HL-60 (cell line): ENCODE results near the gene CNTNAP2.

Experiments used
- DNase-seq, 2 experiments: peaks; one replicate each; pipeline ENCODE4 v3.0.0-alpha.2; 2010 to 2020; ENCODE audit warnings: low read depth in 1 of 2, low spot score in 1 of 2
- H3K27ac ChIP-seq: fragments of 250-450 bp; sonication (Bioruptor Pico); replicated peaks from 2 replicates; pipeline ENCODE4 v1.5.1; 2020; ENCODE audit warnings: mild to moderate bottlenecking, moderate library complexity
- H3K27me3 ChIP-seq: fragments of 250-450 bp; sonication (Bioruptor Pico); 2 replicates; pipeline ENCODE4 v1.5.1; 2021; ENCODE audit warnings: mild to moderate bottlenecking, moderate library complexity; ENCODE audit not compliant: insufficient read depth, poor library complexity, severe bottlenecking
- H3K4me3 ChIP-seq: replicated peaks from 2 replicates; pipeline ENCODE4 v1.5.1; 2011; ENCODE audit warnings: mild to moderate bottlenecking, control low read depth, low read length; ENCODE audit not compliant: insufficient read depth
- GABPA ChIP-seq: IDR thresholded peaks from 2 replicates; pipeline ENCODE4 v1.6.1; 2012; ENCODE audit warnings: low read depth
- POLR2AphosphoS5 ChIP-seq: IDR thresholded peaks from 2 replicates; pipeline ENCODE4 v1.6.1; 2012; ENCODE audit warnings: low read depth
- REST ChIP-seq: IDR thresholded peaks from 2 replicates; pipeline ENCODE4 v1.6.1; 2012; ENCODE audit warnings: low read depth; ENCODE audit not compliant: insufficient replicate concordance
- SPI1 ChIP-seq: IDR thresholded peaks from 2 replicates; pipeline ENCODE4 v1.6.1; 2012; ENCODE audit warnings: low read depth, mild to moderate bottlenecking, borderline replicate concordance
- TF ChIP-seq, protein P1 (sequence below): IDR thresholded peaks from one replicate; pipeline ENCODE4 v1.5.1; 2011; ENCODE audit warnings: low read length, control low read depth, inconsistent platforms; ENCODE audit not compliant: insufficient read depth

Gene CNTNAP2

GRCh38 chr7:146499970-146500369 is 383.4 kb downstream of the CNTNAP2 start:
- no peak overlapping the region for H3K27ac ChIP-seq
- no peaks in the 10 kb centered on the region for H3K27me3 ChIP-seq
- no peak overlapping the region for H3K4me3 ChIP-seq
- no peak for DNase-seq
- no peak for TF ChIP-seq SPI1
- no peak for TF ChIP-seq REST
- TF ChIP-seq POLR2AphosphoS5: no peak
- TF ChIP-seq GABPA: no peak
- TF ChIP-seq, protein P1, sequence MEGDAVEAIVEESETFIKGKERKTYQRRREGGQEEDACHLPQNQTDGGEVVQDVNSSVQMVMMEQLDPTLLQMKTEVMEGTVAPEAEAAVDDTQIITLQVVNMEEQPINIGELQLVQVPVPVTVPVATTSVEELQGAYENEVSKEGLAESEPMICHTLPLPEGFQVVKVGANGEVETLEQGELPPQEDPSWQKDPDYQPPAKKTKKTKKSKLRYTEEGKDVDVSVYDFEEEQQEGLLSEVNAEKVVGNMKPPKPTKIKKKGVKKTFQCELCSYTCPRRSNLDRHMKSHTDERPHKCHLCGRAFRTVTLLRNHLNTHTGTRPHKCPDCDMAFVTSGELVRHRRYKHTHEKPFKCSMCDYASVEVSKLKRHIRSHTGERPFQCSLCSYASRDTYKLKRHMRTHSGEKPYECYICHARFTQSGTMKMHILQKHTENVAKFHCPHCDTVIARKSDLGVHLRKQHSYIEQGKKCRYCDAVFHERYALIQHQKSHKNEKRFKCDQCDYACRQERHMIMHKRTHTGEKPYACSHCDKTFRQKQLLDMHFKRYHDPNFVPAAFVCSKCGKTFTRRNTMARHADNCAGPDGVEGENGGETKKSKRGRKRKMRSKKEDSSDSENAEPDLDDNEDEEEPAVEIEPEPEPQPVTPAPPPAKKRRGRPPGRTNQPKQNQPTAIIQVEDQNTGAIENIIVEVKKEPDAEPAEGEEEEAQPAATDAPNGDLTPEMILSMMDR: no peak

GRCh38 chr7:146503844-146504243 is 387.2 kb downstream of the CNTNAP2 start:
- no peak for DNase-seq
- H3K27me3 ChIP-seq: no peaks in the 10 kb centered on the region

DNA sequence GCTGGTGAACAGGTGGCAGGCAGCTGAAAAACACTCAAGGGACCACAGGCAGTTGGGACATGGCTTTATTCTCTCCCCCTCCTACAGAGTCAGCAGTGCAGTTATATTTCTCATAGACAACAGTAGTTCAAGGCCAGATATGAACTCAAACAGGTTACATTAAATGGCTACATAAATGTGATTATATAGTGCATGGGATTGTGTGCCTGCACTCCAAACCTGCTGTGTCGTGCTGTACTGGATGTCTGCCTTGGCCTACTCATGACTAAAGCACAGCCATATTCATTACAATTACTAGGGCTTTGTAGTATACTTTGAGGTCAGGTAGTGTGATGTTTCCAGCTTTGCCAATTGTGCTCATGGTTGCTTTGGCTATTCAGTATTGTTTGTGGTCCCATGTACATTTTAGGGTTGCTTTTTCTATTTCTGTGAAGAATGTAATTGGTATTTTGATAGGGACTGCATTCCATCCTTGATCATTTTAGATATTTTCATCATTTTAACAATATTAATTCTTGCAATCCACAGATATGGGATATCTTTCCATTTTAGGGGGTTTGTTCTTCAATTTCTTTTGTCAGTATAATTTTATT is 393.6 kb downstream of the CNTNAP2 start:
- no peak for TF ChIP-seq POLR2AphosphoS5
- TF ChIP-seq SPI1: no peak
- Histone ChIP-seq H3K27ac (no peak overlapping the region), H3K27me3 (no peaks in the 10 kb centered on the region), H3K4me3 (no peak overlapping the region)
- DNase-seq: peak in 1 of 2 experiments; percentile 3

More at GRCh38 chr7:146503844-146504243, 387.2 kb downstream of the CNTNAP2 start:
- Histone ChIP-seq H3K4me3 (no peak overlapping the region), H3K27ac (no peak overlapping the region)
- TF ChIP-seq, protein P1: no peak
- TF ChIP-seq SPI1 (no peak), POLR2AphosphoS5 (no peak), GABPA (no peak), REST (no peak)

- no peaks in the 10 kb centered on the region for H3K27me3 ChIP-seq
- H3K4me3 ChIP-seq: no peak overlapping the region
- no peak overlapping the region for H3K27ac ChIP-seq
- TF ChIP-seq GABPA (no peak), POLR2AphosphoS5 (no peak), SPI1 (no peak), REST (no peak)
- TF ChIP-seq, protein P1: no peak
- no peak for DNase-seq
Observed at GRCh38 chr7:146514304-146514703, 397.7 kb downstream of the CNTNAP2 start.
